ENCODE results near the gene TRDN. TPM values are rescaled to one million over a fixed set of nuclear protein-coding genes. Genes with fewer than 3 reads are reported as not detected.

Gene TRDN
- polyA plus RNA-seq, 1 donor from 2014 or later = not detected

DNA sequence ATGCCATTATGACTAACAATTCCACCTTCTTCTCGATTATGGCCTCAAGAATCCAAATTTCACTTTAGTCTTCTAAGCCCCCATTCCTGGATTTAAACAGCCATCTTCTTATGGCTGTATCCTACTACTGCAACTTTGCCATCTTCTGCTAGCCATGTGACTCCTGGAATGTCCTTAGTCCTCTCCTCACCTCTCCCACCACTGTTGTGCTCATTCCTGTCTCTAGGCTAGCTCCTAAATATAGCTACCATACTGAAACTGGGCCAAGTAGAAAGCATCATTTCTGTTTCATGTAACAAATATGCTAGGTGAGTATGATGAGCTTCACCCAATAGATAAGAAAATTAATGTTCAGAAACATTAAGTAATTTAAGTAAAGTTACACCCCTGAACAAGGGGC lies 327.6 kb downstream of the TRDN start:
- H3K27ac ChIP-seq (ENCODE audit: low read length) = no peak overlapping the region
- H3K9me2 ChIP-seq (ENCODE audit: insufficient read depth, low read length) = no peaks in the 10 kb centered on the region
- H2AFZ ChIP-seq (ENCODE audit: low read depth, low read length) = no peak overlapping the region
- no peaks in the 10 kb centered on the region for H3F3A ChIP-seq (ENCODE audit: insufficient read depth, low read length, poor library complexity, severe bottlenecking)
- TF ChIP-seq EP300 (conservative IDR thresholded peaks at IDR 0.05; ENCODE audit: poor library complexity, severe bottlenecking) = no peak
- no peak for TF ChIP-seq SMC3 (conservative IDR thresholded peaks at IDR 0.05; ENCODE audit: poor library complexity)
- TF ChIP-seq, protein P1, sequence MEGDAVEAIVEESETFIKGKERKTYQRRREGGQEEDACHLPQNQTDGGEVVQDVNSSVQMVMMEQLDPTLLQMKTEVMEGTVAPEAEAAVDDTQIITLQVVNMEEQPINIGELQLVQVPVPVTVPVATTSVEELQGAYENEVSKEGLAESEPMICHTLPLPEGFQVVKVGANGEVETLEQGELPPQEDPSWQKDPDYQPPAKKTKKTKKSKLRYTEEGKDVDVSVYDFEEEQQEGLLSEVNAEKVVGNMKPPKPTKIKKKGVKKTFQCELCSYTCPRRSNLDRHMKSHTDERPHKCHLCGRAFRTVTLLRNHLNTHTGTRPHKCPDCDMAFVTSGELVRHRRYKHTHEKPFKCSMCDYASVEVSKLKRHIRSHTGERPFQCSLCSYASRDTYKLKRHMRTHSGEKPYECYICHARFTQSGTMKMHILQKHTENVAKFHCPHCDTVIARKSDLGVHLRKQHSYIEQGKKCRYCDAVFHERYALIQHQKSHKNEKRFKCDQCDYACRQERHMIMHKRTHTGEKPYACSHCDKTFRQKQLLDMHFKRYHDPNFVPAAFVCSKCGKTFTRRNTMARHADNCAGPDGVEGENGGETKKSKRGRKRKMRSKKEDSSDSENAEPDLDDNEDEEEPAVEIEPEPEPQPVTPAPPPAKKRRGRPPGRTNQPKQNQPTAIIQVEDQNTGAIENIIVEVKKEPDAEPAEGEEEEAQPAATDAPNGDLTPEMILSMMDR (IDR thresholded peaks at IDR 0.05; ENCODE audit: poor library complexity, severe bottlenecking) = no peak
- TF ChIP-seq MXI1 (conservative IDR thresholded peaks at IDR 0.05; ENCODE audit: poor library complexity, severe bottlenecking) = no peak
- TF ChIP-seq TAF1 (IDR thresholded peaks at IDR 0.05; ENCODE audit: low read depth) = no peak
- TF ChIP-seq RAD21 (conservative IDR thresholded peaks at IDR 0.05) = no peak
- no peak for TF ChIP-seq EZH2 (IDR thresholded peaks at IDR 0.05; ENCODE audit: borderline replicate concordance, insufficient read depth, low read length, poor library complexity, severe bottlenecking)
- no peak for TF ChIP-seq POLR2AphosphoS5 (IDR thresholded peaks at IDR 0.05)
- TF ChIP-seq, protein P2, sequence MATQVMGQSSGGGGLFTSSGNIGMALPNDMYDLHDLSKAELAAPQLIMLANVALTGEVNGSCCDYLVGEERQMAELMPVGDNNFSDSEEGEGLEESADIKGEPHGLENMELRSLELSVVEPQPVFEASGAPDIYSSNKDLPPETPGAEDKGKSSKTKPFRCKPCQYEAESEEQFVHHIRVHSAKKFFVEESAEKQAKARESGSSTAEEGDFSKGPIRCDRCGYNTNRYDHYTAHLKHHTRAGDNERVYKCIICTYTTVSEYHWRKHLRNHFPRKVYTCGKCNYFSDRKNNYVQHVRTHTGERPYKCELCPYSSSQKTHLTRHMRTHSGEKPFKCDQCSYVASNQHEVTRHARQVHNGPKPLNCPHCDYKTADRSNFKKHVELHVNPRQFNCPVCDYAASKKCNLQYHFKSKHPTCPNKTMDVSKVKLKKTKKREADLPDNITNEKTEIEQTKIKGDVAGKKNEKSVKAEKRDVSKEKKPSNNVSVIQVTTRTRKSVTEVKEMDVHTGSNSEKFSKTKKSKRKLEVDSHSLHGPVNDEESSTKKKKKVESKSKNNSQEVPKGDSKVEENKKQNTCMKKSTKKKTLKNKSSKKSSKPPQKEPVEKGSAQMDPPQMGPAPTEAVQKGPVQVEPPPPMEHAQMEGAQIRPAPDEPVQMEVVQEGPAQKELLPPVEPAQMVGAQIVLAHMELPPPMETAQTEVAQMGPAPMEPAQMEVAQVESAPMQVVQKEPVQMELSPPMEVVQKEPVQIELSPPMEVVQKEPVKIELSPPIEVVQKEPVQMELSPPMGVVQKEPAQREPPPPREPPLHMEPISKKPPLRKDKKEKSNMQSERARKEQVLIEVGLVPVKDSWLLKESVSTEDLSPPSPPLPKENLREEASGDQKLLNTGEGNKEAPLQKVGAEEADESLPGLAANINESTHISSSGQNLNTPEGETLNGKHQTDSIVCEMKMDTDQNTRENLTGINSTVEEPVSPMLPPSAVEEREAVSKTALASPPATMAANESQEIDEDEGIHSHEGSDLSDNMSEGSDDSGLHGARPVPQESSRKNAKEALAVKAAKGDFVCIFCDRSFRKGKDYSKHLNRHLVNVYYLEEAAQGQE (IDR thresholded peaks at IDR 0.05; ENCODE audit: borderline replicate concordance) = no peak
- H3K27me3 ChIP-seq (ENCODE audit: insufficient read depth, low read depth, low read length) = no peaks in the 10 kb centered on the region
- no peaks in the 10 kb centered on the region for H3K79me2 ChIP-seq (replicated peaks; ENCODE audit: insufficient read depth, low read length)
- H3K9ac ChIP-seq (ENCODE audit: low read length) = no peak overlapping the region
- no peak overlapping the region for H3K4me3 ChIP-seq (ENCODE audit: low read length)
- H3K4me2 ChIP-seq (ENCODE audit: low read length) = no peak overlapping the region
- no peaks in the 10 kb centered on the region for H4K20me1 ChIP-seq (ENCODE audit: insufficient read depth)
- H3K9me3 ChIP-seq (ENCODE audit: low read length) = no peaks in the 10 kb centered on the region
- H3K36me3 ChIP-seq (ENCODE audit: insufficient read depth, low read length) = no peaks in the 10 kb centered on the region

DNA sequence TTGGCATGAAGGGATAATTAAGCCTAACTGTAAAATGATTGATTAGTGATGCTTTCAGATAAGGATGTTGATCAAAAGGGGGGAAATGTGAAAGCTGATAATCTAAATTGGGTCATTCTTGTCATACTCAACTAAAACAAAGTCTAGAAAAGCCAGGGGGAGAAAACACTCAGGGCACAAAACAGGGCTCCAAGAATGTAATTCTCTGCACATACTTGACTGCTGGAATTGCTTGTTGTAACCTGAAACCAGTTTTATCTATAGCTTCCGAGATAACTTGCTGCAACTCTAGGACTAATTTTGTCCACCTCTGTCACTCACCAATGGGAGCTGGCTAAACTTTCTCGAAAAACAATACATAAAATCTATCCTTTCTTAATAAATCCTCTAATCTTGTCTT lies 330.4 kb downstream of the TRDN start:
- H3K9me2 ChIP-seq (ENCODE audit: insufficient read depth, low read length) = no peaks in the 10 kb centered on the region
- TF ChIP-seq, protein P2 (IDR thresholded peaks at IDR 0.05; ENCODE audit: borderline replicate concordance) = no peak
- no peak for TF ChIP-seq TAF1 (IDR thresholded peaks at IDR 0.05; ENCODE audit: low read depth)
- TF ChIP-seq EZH2 (IDR thresholded peaks at IDR 0.05; ENCODE audit: borderline replicate concordance, insufficient read depth, low read length, poor library complexity, severe bottlenecking) = no peak
- TF ChIP-seq, protein P1 (IDR thresholded peaks at IDR 0.05; ENCODE audit: poor library complexity, severe bottlenecking) = no peak
- no peak for TF ChIP-seq RAD21 (conservative IDR thresholded peaks at IDR 0.05)
- TF ChIP-seq EP300 (conservative IDR thresholded peaks at IDR 0.05; ENCODE audit: poor library complexity, severe bottlenecking) = no peak
- no peak for TF ChIP-seq SMC3 (conservative IDR thresholded peaks at IDR 0.05; ENCODE audit: poor library complexity)
- TF ChIP-seq MXI1 (conservative IDR thresholded peaks at IDR 0.05; ENCODE audit: poor library complexity, severe bottlenecking) = no peak
- TF ChIP-seq POLR2AphosphoS5 (IDR thresholded peaks at IDR 0.05) = no peak
- no peaks in the 10 kb centered on the region for H3F3A ChIP-seq (ENCODE audit: insufficient read depth, low read length, poor library complexity, severe bottlenecking)
- no peaks in the 10 kb centered on the region for H3K9me3 ChIP-seq (ENCODE audit: low read length)
- no peaks in the 10 kb centered on the region for H4K20me1 ChIP-seq (ENCODE audit: insufficient read depth)
- H3K4me2 ChIP-seq (ENCODE audit: low read length) = no peak overlapping the region
- H3K4me3 ChIP-seq (ENCODE audit: low read length) = no peak overlapping the region
- H3K36me3 ChIP-seq (ENCODE audit: insufficient read depth, low read length) = no peaks in the 10 kb centered on the region
- H3K79me2 ChIP-seq (replicated peaks; ENCODE audit: insufficient read depth, low read length) = no peaks in the 10 kb centered on the region
- H2AFZ ChIP-seq (ENCODE audit: low read depth, low read length) = no peak overlapping the region
- no peak overlapping the region for H3K9ac ChIP-seq (ENCODE audit: low read length)
- no peak overlapping the region for H3K27ac ChIP-seq (ENCODE audit: low read length)
- H3K27me3 ChIP-seq (ENCODE audit: insufficient read depth, low read depth, low read length) = no peaks in the 10 kb centered on the region
